T-helper 2 cell treated with Interferon-gamma antibody and Interleukin-4, amounts not matched to agents 5 μg/mL and 100 μg/mL, for 36 hours (primary cell): ENCODE results near the gene TENM4.

Experiments used
- DNase-seq: peaks from one replicate; pipeline ENCODE4 v3.0.0; 2021; ENCODE audit warnings: low spot score
- H3K27ac Mint-ChIP-seq: one replicate; pipeline ENCODE4 v1.8.0; 2021; ENCODE audit warnings: mild to moderate bottlenecking, mixed read lengths
- H3K27me3 Mint-ChIP-seq: one replicate; pipeline ENCODE4 v1.8.0; 2021; ENCODE audit warnings: low read depth, mixed read lengths
- H3K36me3 Mint-ChIP-seq: one replicate; pipeline ENCODE4 v1.8.0; 2021; ENCODE audit warnings: low read depth, mixed read lengths
- H3K4me1 Mint-ChIP-seq: one replicate; pipeline ENCODE4 v1.8.0; 2021; ENCODE audit warnings: low read depth, mixed read lengths
- H3K4me3 Mint-ChIP-seq: one replicate; pipeline ENCODE4 v1.8.0; 2022; ENCODE audit warnings: mild to moderate bottlenecking, moderate library complexity, mixed read lengths
- H3K9me3 Mint-ChIP-seq: one replicate; pipeline ENCODE4 v1.8.0; 2021; ENCODE audit warnings: mixed read lengths

TENM4 gene

DNA sequence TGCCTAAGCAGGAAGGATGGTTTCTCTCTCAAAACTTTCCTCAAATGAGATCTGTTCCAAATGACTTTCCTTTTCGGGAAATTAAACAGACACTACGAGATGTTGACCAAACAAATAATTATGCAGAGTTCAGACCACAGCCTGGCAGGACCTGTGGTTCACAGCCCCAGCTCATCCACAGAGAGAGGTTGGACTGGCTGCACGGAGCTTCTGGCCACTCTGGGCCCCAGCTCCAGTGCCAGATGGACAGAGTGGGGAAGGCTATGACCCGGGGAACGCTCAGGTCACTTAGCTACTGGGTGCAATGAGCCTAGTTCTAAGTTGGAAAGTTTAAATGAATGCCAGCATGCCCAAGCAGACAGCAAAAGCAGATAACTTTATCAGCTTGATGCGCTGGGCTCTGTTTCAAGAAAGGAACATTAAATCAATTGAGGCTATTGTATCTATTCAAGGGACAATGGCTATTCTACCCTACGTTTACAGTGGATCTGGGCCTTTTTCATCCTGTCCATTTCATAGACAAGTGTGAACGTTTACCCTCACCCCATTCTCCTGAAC, 710.5 kb downstream of the TENM4 start:
- Mint-ChIP-seq H3K4me1 (no peaks in the 10 kb centered on the region), H3K9me3 (no peaks in the 10 kb centered on the region), H3K36me3 (no peaks in the 10 kb centered on the region), H3K4me3 (no peak overlapping the region), H3K27me3 (peaks cover 5% of the 10 kb centered on the region), H3K27ac (no peak overlapping the region)
- no peak for DNase-seq

GRCh38 chr11:78727816-78728215, 713.0 kb downstream of the TENM4 start:
- Mint-ChIP-seq H3K36me3 (no peaks in the 10 kb centered on the region), H3K27me3 (peaks cover 10% of the 10 kb centered on the region), H3K4me1 (peaks cover 3% of the 10 kb centered on the region), H3K9me3 (no peaks in the 10 kb centered on the region), H3K4me3 (no peak overlapping the region), H3K27ac (no peak overlapping the region)
- DNase-seq, result no peak

DNA sequence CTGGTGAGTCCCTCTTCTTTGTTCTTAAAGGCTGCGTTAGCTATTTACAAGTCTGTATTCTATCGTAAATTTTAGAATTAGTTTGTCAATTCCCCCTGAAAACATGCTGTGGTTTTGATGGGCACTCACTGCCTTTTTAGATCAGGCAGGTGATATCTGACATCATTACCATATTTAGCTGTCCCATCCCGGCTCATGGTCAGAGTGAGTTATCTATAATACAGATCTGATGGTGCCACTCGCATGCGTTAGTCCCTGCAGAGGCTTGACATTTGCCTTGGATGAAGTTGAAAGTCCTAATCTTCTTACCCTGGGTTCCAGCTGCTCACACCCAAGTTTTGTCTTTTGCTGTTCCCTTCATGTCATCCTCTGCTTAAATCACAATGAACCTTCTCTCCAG, 715.6 kb downstream of the TENM4 start:
- Mint-ChIP-seq H3K27ac (no peak overlapping the region), H3K36me3 (no peaks in the 10 kb centered on the region), H3K9me3 (no peaks in the 10 kb centered on the region), H3K4me3 (no peak overlapping the region), H3K27me3 (peaks cover 13% of the 10 kb centered on the region), H3K4me1 (peaks cover 3% of the 10 kb centered on the region)
- DNase-seq, result no peak

DNA sequence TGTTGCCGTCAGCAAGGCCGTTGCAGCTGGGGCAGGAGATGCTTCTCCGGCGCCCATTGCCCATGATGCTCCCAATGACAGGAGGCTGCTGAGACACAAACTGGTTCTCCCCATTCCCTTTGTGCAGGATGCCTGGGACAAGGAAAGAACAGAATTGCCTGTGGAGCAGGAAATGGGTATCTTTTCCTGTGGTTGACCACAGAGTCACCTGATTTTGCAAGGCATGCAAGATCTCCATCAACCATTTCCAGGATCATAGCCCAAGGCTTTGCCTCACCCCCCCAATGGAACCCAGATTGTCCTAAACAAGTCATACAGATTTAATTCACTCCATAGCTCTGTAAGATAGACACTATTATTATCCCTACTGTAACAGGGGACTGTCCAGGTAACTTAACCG, 718.0 kb downstream of the TENM4 start:
- H3K4me3 Mint-ChIP-seq, result no peak overlapping the region
- no peak for DNase-seq
- no peaks in the 10 kb centered on the region for H3K9me3 Mint-ChIP-seq
- H3K27ac Mint-ChIP-seq, result no peak overlapping the region
- no peaks in the 10 kb centered on the region for H3K36me3 Mint-ChIP-seq
- H3K27me3 Mint-ChIP-seq, result peaks cover 10% of the 10 kb centered on the region
- peaks cover 3% of the 10 kb centered on the region for H3K4me1 Mint-ChIP-seq

GRCh38 chr11:78720281-78720989, 720.4 kb downstream of the TENM4 start:
- Mint-ChIP-seq H3K27ac (no peak overlapping the region), H3K4me1 (peaks cover 3% of the 10 kb centered on the region), H3K9me3 (no peaks in the 10 kb centered on the region), H3K27me3 (peaks cover 8% of the 10 kb centered on the region), H3K36me3 (no peaks in the 10 kb centered on the region), H3K4me3 (no peak overlapping the region)
- DNase-seq, result no peak

GRCh38 chr11:78717041-78717440, 723.8 kb downstream of the TENM4 start:
- peaks cover 2% of the 10 kb centered on the region for H3K27me3 Mint-ChIP-seq
- no peak overlapping the region for H3K27ac Mint-ChIP-seq
- no peak for DNase-seq
- no peak overlapping the region for H3K4me3 Mint-ChIP-seq
- no peaks in the 10 kb centered on the region for H3K36me3 Mint-ChIP-seq
- H3K4me1 Mint-ChIP-seq, result no peaks in the 10 kb centered on the region
- H3K9me3 Mint-ChIP-seq, result no peaks in the 10 kb centered on the region

- H3K4me1 Mint-ChIP-seq, result no peaks in the 10 kb centered on the region
- H3K27me3 Mint-ChIP-seq, result no peaks in the 10 kb centered on the region
- H3K27ac Mint-ChIP-seq, result no peak overlapping the region
- no peak overlapping the region for H3K4me3 Mint-ChIP-seq
- no peaks in the 10 kb centered on the region for H3K9me3 Mint-ChIP-seq
- peak; percentile 39 for DNase-seq
- no peaks in the 10 kb centered on the region for H3K36me3 Mint-ChIP-seq
Measured at GRCh38 chr11:78715639-78716311, 725.1 kb downstream of the TENM4 start.

DNA sequence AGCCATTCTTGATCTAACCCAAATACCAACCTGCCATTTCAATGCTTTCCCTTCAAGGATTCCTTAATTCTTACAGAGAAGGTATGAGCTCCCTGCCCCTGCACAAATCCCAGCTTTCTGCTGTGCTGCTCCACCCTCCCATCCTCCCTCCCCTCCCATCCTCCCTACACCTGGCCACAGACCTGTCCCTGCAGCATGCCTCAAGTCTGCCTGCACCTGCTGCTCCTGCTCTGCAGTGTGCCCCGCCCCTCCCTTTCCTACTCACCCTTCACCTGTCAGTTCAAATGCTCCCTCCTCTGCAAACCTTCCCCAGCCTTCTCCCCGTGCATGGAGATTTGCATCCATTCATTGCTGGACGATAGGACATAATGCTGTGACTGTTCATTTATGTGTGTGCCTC, 726.3 kb downstream of the TENM4 start:
- Mint-ChIP-seq H3K9me3 (no peaks in the 10 kb centered on the region), H3K27me3 (no peaks in the 10 kb centered on the region), H3K4me3 (no peak overlapping the region), H3K36me3 (no peaks in the 10 kb centered on the region), H3K4me1 (no peaks in the 10 kb centered on the region), H3K27ac (no peak overlapping the region)
- no peak for DNase-seq

- Mint-ChIP-seq H3K9me3 (no peaks in the 10 kb centered on the region), H3K27me3 (peaks cover 4% of the 10 kb centered on the region), H3K4me3 (no peak overlapping the region), H3K27ac (no peak overlapping the region), H3K4me1 (no peaks in the 10 kb centered on the region), H3K36me3 (no peaks in the 10 kb centered on the region)
- no peak for DNase-seq
Measured at GRCh38 chr11:78711735-78712134, 729.1 kb downstream of the TENM4 start.

GRCh38 chr11:78710417-78710816, 730.4 kb downstream of the TENM4 start:
- H3K36me3 Mint-ChIP-seq, result no peaks in the 10 kb centered on the region
- H3K4me1 Mint-ChIP-seq, result no peaks in the 10 kb centered on the region
- no peaks in the 10 kb centered on the region for H3K9me3 Mint-ChIP-seq
- H3K27me3 Mint-ChIP-seq, result peaks cover 6% of the 10 kb centered on the region
- no peak overlapping the region for H3K27ac Mint-ChIP-seq
- H3K4me3 Mint-ChIP-seq, result no peak overlapping the region
- no peak for DNase-seq

DNA sequence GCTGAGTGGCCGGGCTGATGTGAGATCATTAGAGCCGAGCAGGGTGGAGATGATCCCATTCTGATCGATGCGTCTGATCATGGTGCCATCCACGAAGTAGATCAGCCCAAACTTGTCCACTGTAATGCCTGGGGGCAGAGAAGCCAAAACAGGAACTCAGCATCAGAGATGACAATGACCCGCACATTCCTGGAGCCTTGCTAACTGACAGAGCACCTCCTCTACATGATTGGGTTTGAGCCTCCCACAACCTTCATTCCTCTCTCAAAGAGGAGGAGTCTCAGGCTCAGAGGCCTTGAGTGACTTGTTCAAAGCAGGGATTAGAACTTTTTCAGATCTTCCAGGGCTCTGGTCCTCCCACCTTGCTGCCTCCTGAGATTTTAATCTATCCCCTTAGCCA, 732.4 kb downstream of the TENM4 start:
- Mint-ChIP-seq H3K4me1 (no peaks in the 10 kb centered on the region), H3K4me3 (no peak overlapping the region), H3K27me3 (peaks cover 8% of the 10 kb centered on the region), H3K36me3 (no peaks in the 10 kb centered on the region), H3K9me3 (no peaks in the 10 kb centered on the region), H3K27ac (no peak overlapping the region)
- DNase-seq, result no peak

- DNase-seq, result no peak
- Mint-ChIP-seq H3K9me3 (no peaks in the 10 kb centered on the region), H3K36me3 (no peaks in the 10 kb centered on the region), H3K4me3 (no peak overlapping the region), H3K4me1 (no peaks in the 10 kb centered on the region), H3K27ac (no peak overlapping the region), H3K27me3 (peaks cover 8% of the 10 kb centered on the region)
Measured at GRCh38 chr11:78706551-78706950, 734.3 kb downstream of the TENM4 start.

GRCh38 chr11:78704811-78705210, 736.0 kb downstream of the TENM4 start:
- peaks cover 11% of the 10 kb centered on the region for H3K27me3 Mint-ChIP-seq
- H3K4me3 Mint-ChIP-seq, result no peak overlapping the region
- no peak for DNase-seq
- H3K4me1 Mint-ChIP-seq, result no peaks in the 10 kb centered on the region
- no peaks in the 10 kb centered on the region for H3K36me3 Mint-ChIP-seq
- no peak overlapping the region for H3K27ac Mint-ChIP-seq
- no peaks in the 10 kb centered on the region for H3K9me3 Mint-ChIP-seq

- Mint-ChIP-seq H3K9me3 (no peaks in the 10 kb centered on the region), H3K36me3 (no peaks in the 10 kb centered on the region), H3K27me3 (peaks cover 6% of the 10 kb centered on the region), H3K4me3 (no peak overlapping the region), H3K27ac (no peak overlapping the region), H3K4me1 (no peaks in the 10 kb centered on the region)
- DNase-seq, result no peak
Measured at GRCh38 chr11:78699609-78700135, 741.2 kb downstream of the TENM4 start.
